ENCODE measurements around the gene LCE1A. TPM values are rescaled to one million over a fixed set of nuclear protein-coding genes. Genes with fewer than 3 reads are reported as not detected.

LCE1A gene
- total RNA-seq, 1 donor from 2014 or later, result not detected

DNA sequence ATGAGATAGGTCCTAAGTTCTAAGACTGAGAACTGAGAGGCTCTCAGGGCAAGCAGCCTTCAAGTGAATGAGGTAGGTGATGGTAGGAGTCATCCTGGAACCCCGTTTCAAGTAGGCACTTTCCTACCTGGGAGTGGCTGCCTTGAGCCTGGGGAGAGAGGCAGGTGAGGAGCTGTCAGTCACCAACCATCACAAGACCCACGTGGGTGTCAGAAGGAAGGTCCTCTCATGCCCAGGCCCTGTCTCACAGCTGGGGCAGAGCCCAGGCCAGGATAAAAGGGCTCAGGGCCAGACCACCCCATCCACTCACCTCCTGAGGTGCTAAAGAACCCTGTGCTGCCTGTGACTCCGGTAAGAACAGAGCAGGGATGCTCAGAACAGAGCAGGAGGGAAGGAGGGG is 30.9 kb upstream of the LCE1A start, which contains the start of gene LCE1D:
LCE1D (plus strand) TSS at position 301 of the 400 bp plus-strand sequence. CDS start 1,074 bp downstream, outside the sequence.
- DNase-seq (no peak), ATAC-seq (ENCODE audit: low read depth) (no peak)
- Mint-ChIP-seq H3K9me3 (no peaks in the 10 kb centered on the region), H3K36me3 (ENCODE audit: low read depth) (no peaks in the 10 kb centered on the region), H3K27ac (no peak within 1 kb of the TSS), H3K27me3 (peaks cover 6% of the 10 kb centered on the region), H3K4me3 (no peak within 1 kb of the TSS), H3K4me1 (no peaks in the 10 kb centered on the region)
- TF ChIP-seq, protein P1, sequence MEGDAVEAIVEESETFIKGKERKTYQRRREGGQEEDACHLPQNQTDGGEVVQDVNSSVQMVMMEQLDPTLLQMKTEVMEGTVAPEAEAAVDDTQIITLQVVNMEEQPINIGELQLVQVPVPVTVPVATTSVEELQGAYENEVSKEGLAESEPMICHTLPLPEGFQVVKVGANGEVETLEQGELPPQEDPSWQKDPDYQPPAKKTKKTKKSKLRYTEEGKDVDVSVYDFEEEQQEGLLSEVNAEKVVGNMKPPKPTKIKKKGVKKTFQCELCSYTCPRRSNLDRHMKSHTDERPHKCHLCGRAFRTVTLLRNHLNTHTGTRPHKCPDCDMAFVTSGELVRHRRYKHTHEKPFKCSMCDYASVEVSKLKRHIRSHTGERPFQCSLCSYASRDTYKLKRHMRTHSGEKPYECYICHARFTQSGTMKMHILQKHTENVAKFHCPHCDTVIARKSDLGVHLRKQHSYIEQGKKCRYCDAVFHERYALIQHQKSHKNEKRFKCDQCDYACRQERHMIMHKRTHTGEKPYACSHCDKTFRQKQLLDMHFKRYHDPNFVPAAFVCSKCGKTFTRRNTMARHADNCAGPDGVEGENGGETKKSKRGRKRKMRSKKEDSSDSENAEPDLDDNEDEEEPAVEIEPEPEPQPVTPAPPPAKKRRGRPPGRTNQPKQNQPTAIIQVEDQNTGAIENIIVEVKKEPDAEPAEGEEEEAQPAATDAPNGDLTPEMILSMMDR (IDR thresholded peaks at IDR 0.05), result no peak
- CTCF ChIA-PET, result no interaction called here
- intact Hi-C loops (cut with micrococcal nuclease), result no loop called here
- POLR2A ChIA-PET, result no interaction called here

DNA sequence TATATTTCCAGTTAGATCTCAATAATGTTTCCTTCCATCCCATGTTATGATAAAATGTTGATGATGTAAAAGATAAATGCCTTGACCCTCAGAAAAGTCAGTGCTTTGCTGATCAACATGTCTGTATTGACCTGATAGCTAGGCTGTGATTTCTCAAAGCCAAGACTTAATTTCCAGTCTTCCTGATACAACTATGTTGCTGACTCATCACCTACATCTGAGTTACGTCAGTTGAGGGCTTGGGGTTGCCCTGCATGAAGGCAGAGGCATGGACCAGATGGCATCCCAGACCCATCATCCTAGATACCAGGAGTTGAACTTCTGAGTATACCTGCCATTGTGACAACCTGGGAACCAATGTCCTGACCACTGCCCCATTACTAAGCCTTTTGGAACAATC is 25.9 kb upstream of the LCE1A start:
- CTCF ChIA-PET, result no interaction called here
- no peaks in the 10 kb centered on the region for H3K4me1 Mint-ChIP-seq

DNA sequence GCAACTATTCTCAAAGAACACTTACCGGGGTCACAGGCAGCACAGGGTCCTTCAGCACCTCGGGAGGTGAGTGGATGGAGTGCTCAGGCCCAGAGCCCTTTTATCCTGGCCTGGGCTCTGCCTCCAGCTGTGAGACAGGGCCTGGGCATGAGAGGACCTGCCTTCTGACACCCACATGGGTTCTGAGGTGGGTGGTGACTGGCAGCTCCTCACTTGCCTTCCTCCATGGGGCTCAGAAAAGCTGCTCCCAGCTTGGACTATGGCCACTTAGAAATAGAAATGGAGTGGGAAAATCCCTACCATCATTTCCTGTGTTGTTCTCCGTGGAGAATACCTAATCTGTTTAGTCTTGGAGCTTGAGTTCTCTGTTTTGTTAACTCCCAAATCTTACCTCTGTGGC is 20.7 kb upstream of the LCE1A start, which contains the start of gene LCE1C:
LCE1C (minus strand) TSS at position 76 of the 400 bp plus-strand sequence. CDS start 1,173 bp downstream, outside the sequence.
- H3K27ac Mint-ChIP-seq, result no peak within 1 kb of the TSS
- TF ChIP-seq, protein P1 (IDR thresholded peaks at IDR 0.05), result no peak
- no peak within 1 kb of the TSS for H3K4me3 Mint-ChIP-seq
- intact Hi-C loops (cut with micrococcal nuclease), result no loop called here
- POLR2A ChIA-PET, result no interaction called here
- peaks cover 4% of the 10 kb centered on the region for H3K9me3 Mint-ChIP-seq
- CTCF ChIA-PET, result no interaction called here
- H3K36me3 Mint-ChIP-seq (ENCODE audit: low read depth), result no peaks in the 10 kb centered on the region
- ATAC-seq (ENCODE audit: low read depth) (no peak), DNase-seq (no peak)
- H3K4me1 Mint-ChIP-seq, result no peaks in the 10 kb centered on the region
- H3K27me3 Mint-ChIP-seq, result peaks cover 8% of the 10 kb centered on the region

More for the DNA sequence above, 25.9 kb upstream of the LCE1A start:
- intact Hi-C loops (cut with micrococcal nuclease), result no loop called here
- TF ChIP-seq, protein P1 (IDR thresholded peaks at IDR 0.05), result no peak
- ATAC-seq (ENCODE audit: low read depth) (no peak), DNase-seq (no peak)
- Mint-ChIP-seq H3K4me3 (no peak overlapping the region), H3K9me3 (no peaks in the 10 kb centered on the region), H3K27ac (no peak overlapping the region), H3K36me3 (ENCODE audit: low read depth) (no peaks in the 10 kb centered on the region), H3K27me3 (peaks cover 10% of the 10 kb centered on the region)
- POLR2A ChIA-PET, result no interaction called here

DNA sequence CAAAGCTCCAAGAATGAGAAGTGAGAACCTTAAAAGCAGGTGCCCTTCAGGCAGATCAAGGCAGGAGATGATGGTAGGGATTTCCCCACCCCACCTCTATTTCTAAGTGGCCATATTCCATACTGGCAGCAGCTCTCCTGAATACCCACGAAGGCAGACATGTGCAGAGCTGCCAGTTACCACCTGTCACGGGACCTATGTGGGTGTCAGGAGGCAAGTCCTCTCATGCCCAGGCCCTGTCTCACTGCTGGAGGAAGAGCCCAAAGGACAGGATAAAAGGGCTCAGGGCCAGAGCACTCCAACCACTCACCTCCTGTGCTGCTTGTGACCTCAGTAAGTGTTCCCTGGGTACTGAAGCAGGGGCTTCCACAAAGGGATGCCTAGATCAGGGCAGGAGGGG is 16.2 kb upstream of the LCE1A start:
- Mint-ChIP-seq H3K4me1 (no peaks in the 10 kb centered on the region), H3K4me3 (no peak overlapping the region), H3K9me3 (peaks cover 4% of the 10 kb centered on the region), H3K27ac (no peak overlapping the region), H3K36me3 (ENCODE audit: low read depth) (no peaks in the 10 kb centered on the region), H3K27me3 (peaks cover 4% of the 10 kb centered on the region)
- CTCF ChIA-PET, result no interaction called here
- TF ChIP-seq, protein P1 (IDR thresholded peaks at IDR 0.05), result no peak
- intact Hi-C loops (cut with micrococcal nuclease), result no loop called here
- ATAC-seq (ENCODE audit: low read depth) (no peak), DNase-seq (no peak)
- POLR2A ChIA-PET, result no interaction called here

DNA sequence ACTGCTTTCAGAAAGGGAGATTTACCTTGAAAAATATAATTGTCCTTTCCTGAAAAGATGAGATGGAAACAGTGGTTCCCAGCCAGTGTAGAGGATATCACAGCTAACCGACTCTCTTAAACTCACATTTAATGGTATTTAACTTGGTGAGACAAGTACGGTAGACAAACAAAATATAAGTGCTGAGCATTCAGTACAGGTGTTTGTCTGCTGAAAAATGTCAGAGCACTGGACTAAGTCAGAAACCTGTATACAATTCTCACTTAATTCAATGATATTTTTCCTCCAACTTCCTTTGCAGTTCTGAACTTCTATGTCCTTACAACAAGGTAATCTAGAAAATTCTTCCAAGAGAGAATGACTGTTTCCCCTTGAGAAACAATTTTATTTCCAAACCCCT is 15.6 kb upstream of the LCE1A start, which contains the start of gene LCE1B:
LCE1B (plus strand) TSS at position 301 of the 400 bp plus-strand sequence. CDS start 476 bp downstream, outside the sequence.
- no peak for DNase-seq
- Mint-ChIP-seq H3K36me3 (ENCODE audit: low read depth) (no peaks in the 10 kb centered on the region), H3K27ac (no peak within 1 kb of the TSS), H3K9me3 (peaks cover 4% of the 10 kb centered on the region), H3K4me3 (no peak within 1 kb of the TSS), H3K27me3 (peaks cover 4% of the 10 kb centered on the region), H3K4me1 (no peaks in the 10 kb centered on the region)
- TF ChIP-seq, protein P1 (IDR thresholded peaks at IDR 0.05), result no peak
- ChIA-PET POLR2A (no interaction called here), CTCF (no interaction called here)
- no peak for ATAC-seq (ENCODE audit: low read depth)
- intact Hi-C loops (cut with micrococcal nuclease), result no loop called here
